Neuronal stem cell (in vitro differentiated cells): ENCODE data around the gene RSRP1. TPM values are rescaled to one million over a fixed set of nuclear protein-coding genes. Genes with fewer than 3 reads are reported as not detected.
"Not testable (repeated sequence)": the region's sequence is repeated elsewhere in the genome, so short reads cannot be mapped to it uniquely, and the experiment has no call there.

Experiments used
- DNase-seq: peaks from one replicate; pipeline ENCODE4 v3.0.0-alpha.2; 2013; ENCODE audit warnings: low spot score
- H2AFZ ChIP-seq: one replicate; pipeline ENCODE4 v1.6.1; 2013; ENCODE audit warnings: mild to moderate bottlenecking, low read length, inconsistent platforms
- H2AK5ac ChIP-seq: 2 replicates; pipeline ENCODE4 v1.6.1; 2013; ENCODE audit warnings: low read depth, mild to moderate bottlenecking, inconsistent platforms, low read length, moderate library complexity, mixed read lengths
- H2BK120ac ChIP-seq: 2 replicates; pipeline ENCODE4 v1.6.1; 2013; ENCODE audit warnings: low read depth, mild to moderate bottlenecking, inconsistent platforms, low read length, moderate library complexity, mixed read lengths
- H2BK12ac ChIP-seq: one replicate; pipeline ENCODE4 v1.6.1; 2013; ENCODE audit warnings: low read length, inconsistent platforms
- H2BK15ac ChIP-seq: 2 replicates; pipeline ENCODE4 v1.6.1; 2013; ENCODE audit warnings: mild to moderate bottlenecking, low read length, inconsistent platforms, mixed read lengths
- H2BK5ac ChIP-seq: one replicate; pipeline ENCODE4 v1.6.1; 2013; ENCODE audit warnings: inconsistent platforms, mild to moderate bottlenecking, low read length, moderate library complexity
- H3K14ac ChIP-seq: one replicate; pipeline ENCODE4 v1.6.1; 2013; ENCODE audit warnings: low read length, inconsistent platforms
- H3K18ac ChIP-seq: 2 replicates; pipeline ENCODE4 v1.6.1; 2013; ENCODE audit warnings: low read length, inconsistent platforms
- H3K23ac ChIP-seq: 2 replicates; pipeline ENCODE4 v1.6.1; 2013; ENCODE audit warnings: low read depth, mild to moderate bottlenecking, mixed read lengths, low read length, inconsistent platforms; ENCODE audit not compliant: poor library complexity
- H3K27ac ChIP-seq: replicated peaks from 3 replicates; pipeline ENCODE4 v1.5.1; 2013; ENCODE audit warnings: low read length, inconsistent platforms
- H3K27me3 ChIP-seq, 3 experiments: 2 replicates each; pipeline ENCODE4 v1.6.1; 2013; ENCODE audit warnings: low read length in 3 of 3, mild to moderate bottlenecking in 2 of 3, inconsistent platforms in 1 of 3, low read depth in 1 of 3, mixed read lengths in 1 of 3, moderate library complexity in 1 of 3; ENCODE audit not compliant: control insufficient read depth in 3 of 3, insufficient read depth in 3 of 3
- H3K36me3 ChIP-seq, 2 donors: replicated peaks in 1 of 2; 2 replicates each; pipeline ENCODE4 v1.6.1; 2013; ENCODE audit warnings: low read length in 2 of 2; ENCODE audit not compliant: control insufficient read depth in 2 of 2, insufficient read depth in 2 of 2
- H3K4ac ChIP-seq: 2 replicates; pipeline ENCODE4 v1.6.1; 2013; ENCODE audit warnings: inconsistent platforms, mild to moderate bottlenecking, low read length, moderate library complexity
- H3K4me1 ChIP-seq, 2 donors: 1 replicate in 1 of 2; 2 replicates in 1 of 2; pipeline ENCODE4 v1.6.1; 2013; ENCODE audit warnings: low read length in 2 of 2, low read depth in 1 of 2; ENCODE audit not compliant: control insufficient read depth in 2 of 2, insufficient read depth in 1 of 2
- H3K4me2 ChIP-seq: one replicate; pipeline ENCODE4 v1.6.1; 2013; ENCODE audit warnings: mild to moderate bottlenecking, low read length, inconsistent platforms; ENCODE audit not compliant: insufficient read depth, poor library complexity, severe bottlenecking
- H3K4me3 ChIP-seq, 2 donors: 2 replicates each; pipeline ENCODE4 v1.5.1; 2013; ENCODE audit warnings: low read length in 2 of 2, mild to moderate bottlenecking in 2 of 2, inconsistent platforms in 1 of 2, moderate library complexity in 1 of 2
- H3K79me1 ChIP-seq: one replicate; pipeline ENCODE4 v1.6.1; 2013; ENCODE audit warnings: low read depth, mild to moderate bottlenecking, inconsistent platforms, low read length, moderate library complexity
- H3K9ac ChIP-seq: one replicate; pipeline ENCODE4 v1.6.1; 2013; ENCODE audit warnings: mild to moderate bottlenecking, low read depth, low read length, inconsistent platforms; ENCODE audit not compliant: poor library complexity
- H3K9me3 ChIP-seq, 2 donors: replicated peaks in 1 of 2; 2 replicates each; pipeline versions ENCODE3 to v1.6.1; 2013; ENCODE audit warnings: low read length in 2 of 2, mild to moderate bottlenecking in 2 of 2, inconsistent platforms in 1 of 2, low read depth in 1 of 2, mixed read lengths in 1 of 2, moderate library complexity in 1 of 2; ENCODE audit not compliant: control insufficient read depth in 2 of 2, insufficient read depth in 1 of 2
- H4K8ac ChIP-seq: one replicate; pipeline ENCODE4 v1.6.1; 2013; ENCODE audit warnings: low read depth, mild to moderate bottlenecking, inconsistent platforms, low read length, moderate library complexity
- H4K91ac ChIP-seq: one replicate; pipeline ENCODE4 v1.6.1; 2013; ENCODE audit warnings: low read length, low read depth, mild to moderate bottlenecking, inconsistent platforms; ENCODE audit not compliant: poor library complexity
- WGBS, 2 donors: extraction: QIAGEN DNeasy Blood & Tissue Kit; methylation state at CpG; one replicate each; pipeline ENCODE4 v1.1.7; 2013; ENCODE audit warnings: missing lambda C conversion rate in 2 of 2, mixed read lengths in 1 of 2; ENCODE audit not compliant: insufficient read length in 2 of 2, insufficient replicate concordance in 1 of 2; ENCODE audit errors: extremely low coverage in 2 of 2; 5-methylcytosine and 5-hydroxymethylcytosine counted together
- polyA plus RNA-seq, 2 experiments: library from polyadenylated mRNA; stranded (reverse); fragments of 200-250 nt; gene quantifications; one replicate each; pipeline ENCODE4 v1.2.3, GENCODE V29; 2013

RSRP1 gene
- 46.6 TPM for polyA plus RNA-seq (2013, experiment 1 of 2)
- polyA plus RNA-seq (2013, experiment 2 of 2), result 46.6 TPM

DNA sequence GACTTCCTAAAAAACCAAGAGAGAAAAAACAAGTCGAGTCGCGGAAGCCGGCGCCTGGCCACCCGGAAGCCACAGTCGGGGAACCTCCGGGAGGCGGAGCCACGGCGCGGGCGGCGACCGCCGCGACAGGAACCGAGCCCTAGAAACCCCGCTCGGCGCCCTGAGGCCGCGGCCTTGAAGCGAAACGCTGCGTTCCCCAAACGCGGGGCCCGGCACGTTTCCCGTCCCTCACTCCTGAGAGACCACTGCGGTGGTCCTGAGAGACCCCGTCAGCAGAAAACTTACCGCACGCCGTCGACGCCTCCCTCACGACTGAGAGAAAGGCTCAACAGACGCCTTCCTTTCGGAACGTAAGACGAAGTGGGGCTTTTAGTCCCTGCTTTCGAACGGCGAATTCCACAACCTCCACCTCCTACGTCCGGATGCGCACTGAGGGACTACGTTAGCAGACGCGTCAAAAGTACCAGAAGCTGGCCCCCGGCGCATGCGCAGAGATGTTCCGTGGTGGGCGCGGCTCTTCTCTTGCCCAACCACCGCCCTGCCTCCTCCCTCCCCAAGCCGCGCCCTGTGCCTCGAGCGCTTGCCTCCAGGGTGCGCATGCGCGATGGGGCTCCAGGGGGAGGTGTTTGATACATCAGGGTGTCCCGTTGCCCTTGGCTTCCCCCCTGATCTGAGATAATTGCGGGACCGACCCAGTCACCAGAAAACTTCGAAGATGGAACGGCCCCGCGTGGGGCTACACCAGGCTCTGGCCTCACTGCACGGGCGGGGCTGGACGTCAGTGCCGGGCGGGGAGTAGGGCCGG, at the start of gene RSRP1:
TSS of gene RSRP1 (minus strand) at position 431 of the 805 bp plus-strand sequence. CDS start 491 bp downstream, outside the sequence.
- Histone ChIP-seq H3K27ac (peak within 1 kb of the TSS; percentile 85), H2AK5ac (peak within 1 kb of the TSS; percentile 21), H3K9ac (peak within 1 kb of the TSS; percentile 87), H2BK5ac (peak within 1 kb of the TSS; percentile 87), H4K91ac (no peak within 1 kb of the TSS), H3K4me3 (peak within 1 kb of the TSS; percentile 90 to 99), H2BK15ac (no peak within 1 kb of the TSS), H3K4ac (peak within 1 kb of the TSS; percentile 89), H3K18ac (peak within 1 kb of the TSS; percentile 95), H3K14ac (peak within 1 kb of the TSS; percentile 98), H3K27me3 (no peaks in the 10 kb centered on the region), H3K4me2 (peak within 1 kb of the TSS; percentile 97), H3K4me1 (peaks cover 2 to 15% of the 10 kb centered on the region in 2 donors), H3K36me3 (peaks cover 10 to 40% of the 10 kb centered on the region in 2 donors), H2BK120ac (peak within 1 kb of the TSS; percentile 76), H4K8ac (no peak within 1 kb of the TSS), H3K79me1 (peaks cover 7% of the 10 kb centered on the region), H2BK12ac (no peak within 1 kb of the TSS), H3K9me3 (no peaks in the 10 kb centered on the region), H3K23ac (peak within 1 kb of the TSS; percentile 99), H2AFZ (peak within 1 kb of the TSS; percentile 97)
- WGBS, 2 donors, result no CpG with 5 or more reads among the region's 79 CpGs
- DNase-seq, result peak; percentile 99

DNA sequence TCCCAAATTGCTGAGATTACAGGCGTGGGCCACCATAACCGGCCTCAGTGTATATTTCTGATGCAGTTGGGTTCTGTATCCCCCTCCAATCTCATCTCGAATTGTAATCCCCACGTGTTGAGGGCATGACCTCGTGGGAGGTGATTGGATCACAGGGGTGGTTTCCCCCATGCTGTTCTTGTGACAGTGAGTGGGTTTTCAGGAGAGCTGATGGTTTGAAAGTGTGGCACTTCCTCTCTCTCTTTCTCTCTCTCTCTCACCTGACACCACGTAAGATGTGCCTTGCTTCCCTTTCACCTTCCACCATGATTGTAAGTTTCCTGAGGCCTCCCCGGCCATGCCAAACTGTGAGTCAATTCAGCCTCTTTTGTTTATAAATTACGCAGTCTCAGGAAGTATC, 49.2 kb upstream of the RSRP1 start:
- H2AFZ ChIP-seq, H2BK5ac ChIP-seq, H4K8ac ChIP-seq, H2AK5ac ChIP-seq, H3K79me1 ChIP-seq, H3K27ac ChIP-seq, H3K27me3 ChIP-seq, H2BK120ac ChIP-seq, H3K4me1 ChIP-seq, DNase-seq, H3K9ac ChIP-seq, H3K14ac ChIP-seq, H2BK15ac ChIP-seq, H3K4me3 ChIP-seq, H3K4ac ChIP-seq, H3K23ac ChIP-seq, H2BK12ac ChIP-seq, H3K9me3 ChIP-seq, H3K18ac ChIP-seq, H3K4me2 ChIP-seq, H3K36me3 ChIP-seq, H4K91ac ChIP-seq: not testable (repeated sequence)
- no CpG with 5 or more reads among the region's 8 CpGs for WGBS, 2 donors

DNA sequence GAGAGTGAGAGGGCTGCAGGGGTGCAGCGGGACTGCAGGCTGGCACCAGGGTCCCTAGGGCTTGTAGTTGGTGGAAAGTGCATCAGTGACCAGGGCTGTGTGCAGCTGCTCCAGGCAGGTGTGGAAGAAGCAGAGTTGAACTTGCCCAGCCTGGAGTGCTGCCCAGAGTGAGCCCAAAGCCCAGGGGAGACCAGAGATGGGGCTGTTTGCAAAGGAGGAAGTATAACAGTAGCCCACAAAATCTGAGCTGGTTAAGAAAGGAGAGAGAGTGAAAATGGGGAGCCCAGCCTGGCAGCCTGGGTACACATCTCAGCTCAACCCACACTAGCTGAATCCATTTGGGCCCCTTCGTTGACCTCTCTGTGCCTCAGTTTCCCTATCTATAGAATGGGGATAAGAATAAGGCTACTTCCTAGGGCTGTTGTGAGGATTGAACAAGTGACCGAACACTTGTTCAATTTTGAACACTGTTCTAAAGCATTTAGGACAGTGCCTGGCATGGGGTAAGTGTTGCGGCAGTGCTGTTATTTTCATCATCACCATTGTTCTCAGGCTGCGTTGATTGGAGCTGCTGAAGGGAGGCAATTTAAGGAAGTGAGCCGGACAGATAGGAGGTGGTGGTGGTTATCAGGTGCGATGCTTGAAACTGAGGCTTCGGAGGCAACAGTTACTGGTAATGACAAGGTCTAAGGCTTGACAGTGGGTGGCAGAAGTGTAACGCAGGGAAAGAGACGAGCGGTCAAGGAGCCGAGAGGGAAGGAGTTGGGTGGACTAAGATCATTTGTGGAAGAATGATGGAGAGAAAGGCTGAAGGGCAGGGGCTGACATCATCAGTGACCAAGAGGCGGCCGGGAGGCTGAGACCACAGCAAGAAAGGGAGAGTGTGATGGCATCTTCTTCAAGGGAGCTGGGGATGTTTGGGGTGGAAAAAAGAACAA, 47.9 kb upstream of the RSRP1 start:
- not testable (repeated sequence) for H2BK5ac ChIP-seq, H3K79me1 ChIP-seq, H3K4me2 ChIP-seq, H2AK5ac ChIP-seq, H3K23ac ChIP-seq, H3K36me3 ChIP-seq, H3K9ac ChIP-seq, H4K91ac ChIP-seq, H3K4me3 ChIP-seq, H4K8ac ChIP-seq, DNase-seq, H2BK120ac ChIP-seq, H2AFZ ChIP-seq, H2BK15ac ChIP-seq, H3K14ac ChIP-seq, H3K18ac ChIP-seq, H2BK12ac ChIP-seq, H3K4me1 ChIP-seq, H3K27me3 ChIP-seq, H3K4ac ChIP-seq, H3K27ac ChIP-seq, H3K9me3 ChIP-seq
- no CpG with 5 or more reads among the region's 14 CpGs for WGBS, 2 donors

DNA sequence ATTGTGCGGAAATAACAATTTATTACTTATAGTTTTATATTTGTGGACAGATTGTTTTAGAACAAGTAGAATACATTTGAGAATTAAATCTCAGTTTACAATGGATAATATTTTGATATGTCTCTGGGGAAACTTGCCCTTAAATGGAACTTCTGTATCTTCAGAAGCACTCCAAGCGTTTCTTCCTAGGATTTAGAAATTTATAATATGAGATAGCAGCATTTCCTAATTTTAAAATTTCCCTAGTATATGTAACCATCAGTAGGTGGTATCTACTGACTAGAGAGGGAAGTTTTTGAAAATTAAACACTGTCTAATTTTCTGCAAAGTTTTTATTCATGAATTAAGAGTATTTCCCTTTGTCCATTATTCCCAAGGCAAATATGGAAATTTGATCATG, 46.2 kb upstream of the RSRP1 start:
- not testable (repeated sequence) for H2BK120ac ChIP-seq, H3K18ac ChIP-seq

More for the DNA sequence above, 46.2 kb upstream of the RSRP1 start:
- H3K36me3 ChIP-seq, H2AFZ ChIP-seq, H4K91ac ChIP-seq, H2BK15ac ChIP-seq, H2BK12ac ChIP-seq, H2AK5ac ChIP-seq, H3K14ac ChIP-seq, H3K9me3 ChIP-seq, DNase-seq, H3K4me1 ChIP-seq, H3K4me3 ChIP-seq, H3K9ac ChIP-seq, H3K79me1 ChIP-seq, H2BK5ac ChIP-seq, H3K27me3 ChIP-seq, H3K27ac ChIP-seq, H4K8ac ChIP-seq, H3K4me2 ChIP-seq, H3K23ac ChIP-seq, H3K4ac ChIP-seq: not testable (repeated sequence)
- no CpG with 5 or more reads among the region's 2 CpGs for WGBS, 2 donors
